Measurements from ENCODE around the gene SLC27A4.

SLC27A4 gene

GRCh38 chr9:128390813-128391711 is 50.7 kb downstream of the SLC27A4 start:
- H3K27me3 ChIP-seq (replicated peaks; ENCODE audit: control insufficient read depth, insufficient read depth, low read length): no peaks in the 10 kb centered on the region
- peaks cover 25% of the 10 kb centered on the region for H3K36me3 ChIP-seq (ENCODE audit: control insufficient read depth, insufficient read depth, low read length)
- no peak for TF ChIP-seq CTCF (IDR thresholded peaks at IDR 0.05; ENCODE audit: insufficient read depth, low read length, poor library complexity, severe bottlenecking)
- H3K4me3 ChIP-seq (replicated peaks; ENCODE audit: low read depth, low read length): no peak overlapping the region
- no peak for DNase-seq (ENCODE audit: extremely low read depth, insufficient read length)

GRCh38 chr9:128391956-128392301 is 51.6 kb downstream of the SLC27A4 start:
- H3K27me3 ChIP-seq (replicated peaks; ENCODE audit: control insufficient read depth, insufficient read depth, low read length): no peaks in the 10 kb centered on the region
- no peak overlapping the region for H3K4me3 ChIP-seq (replicated peaks; ENCODE audit: low read depth, low read length)
- H3K36me3 ChIP-seq (ENCODE audit: control insufficient read depth, insufficient read depth, low read length): peaks cover 18% of the 10 kb centered on the region
- DNase-seq (ENCODE audit: extremely low read depth, insufficient read length): no peak
- TF ChIP-seq CTCF (IDR thresholded peaks at IDR 0.05; ENCODE audit: insufficient read depth, low read length, poor library complexity, severe bottlenecking): no peak

- no peaks in the 10 kb centered on the region; the same call in 1 of the 2 replicates for H3K27me3 ChIP-seq (replicated peaks; ENCODE audit: control insufficient read depth, insufficient read depth, low read length)
- DNase-seq (ENCODE audit: extremely low read depth, insufficient read length): no peak
- H3K4me3 ChIP-seq (replicated peaks; ENCODE audit: low read depth, low read length): no peak overlapping the region
These were observed 52.2 kb downstream of the SLC27A4 start for GRCh38 chr9:128392302-128393144.

GRCh38 chr9:128393145-128393775 is 52.9 kb downstream of the SLC27A4 start:
- no peak for TF ChIP-seq CTCF (IDR thresholded peaks at IDR 0.05; ENCODE audit: insufficient read depth, low read length, poor library complexity, severe bottlenecking)
- no peak for DNase-seq (ENCODE audit: extremely low read depth, insufficient read length)
- no peaks in the 10 kb centered on the region; the same call in 1 of the 2 replicates for H3K27me3 ChIP-seq (replicated peaks; ENCODE audit: control insufficient read depth, insufficient read depth, low read length)
- no peak overlapping the region for H3K4me3 ChIP-seq (replicated peaks; ENCODE audit: low read depth, low read length)
- H3K36me3 ChIP-seq (ENCODE audit: control insufficient read depth, insufficient read depth, low read length): peaks cover 12% of the 10 kb centered on the region

More at GRCh38 chr9:128392302-128393144, 52.2 kb downstream of the SLC27A4 start:
- TF ChIP-seq CTCF (IDR thresholded peaks at IDR 0.05; ENCODE audit: insufficient read depth, low read length, poor library complexity, severe bottlenecking): no peak
- peaks cover 16% of the 10 kb centered on the region for H3K36me3 ChIP-seq (ENCODE audit: control insufficient read depth, insufficient read depth, low read length)

GRCh38 chr9:128393970-128394369 is 53.6 kb downstream of the SLC27A4 start:
- no peak for DNase-seq (ENCODE audit: extremely low read depth, insufficient read length)
- TF ChIP-seq CTCF (IDR thresholded peaks at IDR 0.05; ENCODE audit: insufficient read depth, low read length, poor library complexity, severe bottlenecking): no peak
- no peaks in the 10 kb centered on the region; the same call in 1 of the 2 replicates for H3K27me3 ChIP-seq (replicated peaks; ENCODE audit: control insufficient read depth, insufficient read depth, low read length)
- H3K4me3 ChIP-seq (replicated peaks; ENCODE audit: low read depth, low read length): no peak overlapping the region
- peaks cover 8% of the 10 kb centered on the region for H3K36me3 ChIP-seq (ENCODE audit: control insufficient read depth, insufficient read depth, low read length)

Measured in GM06990 (cell line).